Spleen (tissue), 11 donors: ENCODE data around the gene DNAJC1. TPM values are rescaled to one million over a fixed set of nuclear protein-coding genes. Genes with fewer than 3 reads are reported as not detected.

Experiments
- DNase-seq: peaks from one replicate; pipeline ENCODE4 v3.0.0-alpha.2; 2020
- H3K27ac ChIP-seq, 8 donors: fragments of 200-600 bp; sonication (generic) in 7 of 8; 1 replicate in 4 of 8; 2 replicates in 4 of 8; pipeline versions ENCODE4 v1.5.0 to v1.8.0; 2016 to 2021; ENCODE audit warnings: inconsistent platforms in 4 of 8, mild to moderate bottlenecking in 4 of 8, moderate library complexity in 1 of 8
- H3K27me3 ChIP-seq, 7 donors: fragments of 200-600 bp; sonication (generic) in 6 of 7; replicated peaks in 1 of 7; 1 replicate in 4 of 7; 2 replicates in 3 of 7; pipeline versions ENCODE4 v1.5.0 to v1.8.0; 2016 to 2021; ENCODE audit warnings: inconsistent platforms in 3 of 7, mild to moderate bottlenecking in 1 of 7
- H3K36me3 ChIP-seq, 6 donors: fragments of 200-600 bp; sonication (generic) in 5 of 6; 1 replicate in 4 of 6; 2 replicates in 2 of 6; pipeline versions ENCODE4 v1.5.0 to v1.8.0; 2016 to 2021; ENCODE audit warnings: inconsistent platforms in 2 of 6
- H3K4me1 ChIP-seq, 6 donors: fragments of 200-600 bp; sonication (generic) in 5 of 6; 1 replicate in 3 of 6; 2 replicates in 3 of 6; pipeline versions ENCODE4 v1.5.0 to v1.8.0; 2016 to 2021; ENCODE audit warnings: inconsistent platforms in 3 of 6
- H3K4me3 ChIP-seq, 8 donors: fragments of 200-600 bp; sonication (generic) in 7 of 8; 1 replicate in 4 of 8; 2 replicates in 4 of 8; pipeline versions ENCODE4 v1.5.0 to v1.8.0; 2016 to 2021; ENCODE audit warnings: inconsistent platforms in 4 of 8, mild to moderate bottlenecking in 4 of 8, moderate library complexity in 2 of 8
- H3K9me3 ChIP-seq, 8 donors: fragments of 200-600 bp; sonication (generic) in 7 of 8; 1 replicate in 4 of 8; 2 replicates in 4 of 8; pipeline versions ENCODE4 v1.5.0 to v1.8.0; 2016 to 2021; ENCODE audit warnings: inconsistent platforms in 4 of 8
- POLR2A ChIP-seq, 3 donors: fragments of 450-650 bp; IDR thresholded peaks; one replicate each; pipeline ENCODE4 v1.5.1; 2017; ENCODE audit warnings: antibody characterized with exemption in 3 of 3, mild to moderate bottlenecking in 1 of 3
- POLR2AphosphoS5 ChIP-seq, 3 donors: sonication (generic); formaldehyde crosslinking; IDR thresholded peaks; one replicate each; pipeline ENCODE4 v1.5.1; 2017; ENCODE audit warnings: antibody characterized with exemption in 3 of 3
- WGBS, 5 donors: extraction: QIAGEN DNeasy Blood & Tissue Kit in 3 of 5; methylation state at CpG; one replicate each; pipeline versions ENCODE4 v1.1.5 to v1.1.7; 2013 to 2018; 5-methylcytosine and 5-hydroxymethylcytosine counted together
- intact Hi-C: fragments of 100-400 bp; cut with DNase I; formaldehyde crosslinking; loops from one replicate; pipeline ENCODE4 v1.15.0; 2023; ENCODE audit warnings: low total_unique reads
- polyA plus RNA-seq, 3 donors: library from polyadenylated mRNA; stranded (reverse); fragments of 200-250 nt; gene quantifications; one replicate each; pipeline ENCODE4 v1.2.1, GENCODE V29; 2013
- total RNA-seq, 7 donors: library from RNA; depleted of rRNA in 3 of 7; stranded (reverse); fragments of >200 nt in 3 of 7; fragmentation: NEBNext Ultra II Directional in 4 of 7; extraction: Animal tissue kit (Norgen Biotek cat#: 25700) in 4 of 7; gene quantifications; one replicate each; pipeline versions ENCODE4 v1.1.0 to v1.2.1, GENCODE V29; 2016 to 2021
- TF ChIP-seq, protein P1 (sequence below), 11 experiments: fragments of 200-600 bp in 7 of 11; fragments of 450-650 bp in 4 of 11; sonication (generic) in 4 of 11; IDR thresholded peaks in 8 of 11; conservative IDR thresholded peaks in 3 of 11; 1 replicate in 7 of 11; 2 replicates in 4 of 11; pipeline versions ENCODE4 v1.4.0 to v1.8.0; 2016 to 2021; ENCODE audit warnings: antibody characterized with exemption in 11 of 11, inconsistent platforms in 4 of 11, mild to moderate bottlenecking in 1 of 11
- donor health status: healthy with polysubstance abuse.
- donor health status: DM: no; HTN: no; CAD: no; lungs with moderate emphysema.
- donor health status: DM: no; HTN: no; CAD: no.
- donor health status: Bipolar disorder and iron deficiency.
- donor health status: healthy.
- donor health status: DM: no; HTN: no; CAD: no.
- donor health status: DM: yes; HTN: yes; CAD: no.

The DNAJC1 gene
- total and polyA plus RNA-seq, 10 donors: 8.1 to 96.4 (median 22.5) TPM

DNA sequence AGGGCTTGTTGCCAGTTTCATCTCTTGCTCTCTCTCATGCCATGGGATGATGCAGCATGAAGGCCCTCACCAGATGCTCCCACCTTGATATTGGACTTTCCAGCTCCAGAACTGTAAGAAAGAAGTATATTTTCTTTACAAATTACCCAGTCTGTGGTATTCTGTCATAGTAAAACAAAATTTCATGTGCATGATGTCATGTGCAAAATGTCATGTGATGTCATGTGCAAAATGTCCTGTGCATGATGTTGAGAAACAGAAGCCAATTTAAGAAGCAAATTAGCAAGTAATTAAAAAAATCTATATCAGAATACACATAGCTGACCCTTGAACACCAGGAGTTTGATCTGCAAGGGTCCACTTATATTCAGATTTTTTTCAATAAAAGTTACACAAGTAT lies 56.6 kb downstream of the DNAJC1 start:
- H3K36me3 ChIP-seq: no peaks in the 10 kb centered on the region
- DNase-seq: no peak
- H3K9me3 ChIP-seq: no peaks in the 10 kb centered on the region
- H3K4me3 ChIP-seq: no peak overlapping the region
- no peak overlapping the region for H3K27ac ChIP-seq
- no peaks in the 10 kb centered on the region for H3K27me3 ChIP-seq
- intact Hi-C loops: no loop called here
- H3K4me1 ChIP-seq: peaks cover 0 to 36% (median 6%) of the 10 kb centered on the region in 6 donors
- TF ChIP-seq POLR2AphosphoS5 (IDR thresholded peaks at IDR 0.05): no peak
- no peak for TF ChIP-seq POLR2A (IDR thresholded peaks at IDR 0.05)
- TF ChIP-seq, protein P1, sequence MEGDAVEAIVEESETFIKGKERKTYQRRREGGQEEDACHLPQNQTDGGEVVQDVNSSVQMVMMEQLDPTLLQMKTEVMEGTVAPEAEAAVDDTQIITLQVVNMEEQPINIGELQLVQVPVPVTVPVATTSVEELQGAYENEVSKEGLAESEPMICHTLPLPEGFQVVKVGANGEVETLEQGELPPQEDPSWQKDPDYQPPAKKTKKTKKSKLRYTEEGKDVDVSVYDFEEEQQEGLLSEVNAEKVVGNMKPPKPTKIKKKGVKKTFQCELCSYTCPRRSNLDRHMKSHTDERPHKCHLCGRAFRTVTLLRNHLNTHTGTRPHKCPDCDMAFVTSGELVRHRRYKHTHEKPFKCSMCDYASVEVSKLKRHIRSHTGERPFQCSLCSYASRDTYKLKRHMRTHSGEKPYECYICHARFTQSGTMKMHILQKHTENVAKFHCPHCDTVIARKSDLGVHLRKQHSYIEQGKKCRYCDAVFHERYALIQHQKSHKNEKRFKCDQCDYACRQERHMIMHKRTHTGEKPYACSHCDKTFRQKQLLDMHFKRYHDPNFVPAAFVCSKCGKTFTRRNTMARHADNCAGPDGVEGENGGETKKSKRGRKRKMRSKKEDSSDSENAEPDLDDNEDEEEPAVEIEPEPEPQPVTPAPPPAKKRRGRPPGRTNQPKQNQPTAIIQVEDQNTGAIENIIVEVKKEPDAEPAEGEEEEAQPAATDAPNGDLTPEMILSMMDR (IDR thresholded peaks at IDR 0.05 in 8 of 11, conservative IDR thresholded peaks at IDR 0.05 in 3 of 11): no peak

DNA sequence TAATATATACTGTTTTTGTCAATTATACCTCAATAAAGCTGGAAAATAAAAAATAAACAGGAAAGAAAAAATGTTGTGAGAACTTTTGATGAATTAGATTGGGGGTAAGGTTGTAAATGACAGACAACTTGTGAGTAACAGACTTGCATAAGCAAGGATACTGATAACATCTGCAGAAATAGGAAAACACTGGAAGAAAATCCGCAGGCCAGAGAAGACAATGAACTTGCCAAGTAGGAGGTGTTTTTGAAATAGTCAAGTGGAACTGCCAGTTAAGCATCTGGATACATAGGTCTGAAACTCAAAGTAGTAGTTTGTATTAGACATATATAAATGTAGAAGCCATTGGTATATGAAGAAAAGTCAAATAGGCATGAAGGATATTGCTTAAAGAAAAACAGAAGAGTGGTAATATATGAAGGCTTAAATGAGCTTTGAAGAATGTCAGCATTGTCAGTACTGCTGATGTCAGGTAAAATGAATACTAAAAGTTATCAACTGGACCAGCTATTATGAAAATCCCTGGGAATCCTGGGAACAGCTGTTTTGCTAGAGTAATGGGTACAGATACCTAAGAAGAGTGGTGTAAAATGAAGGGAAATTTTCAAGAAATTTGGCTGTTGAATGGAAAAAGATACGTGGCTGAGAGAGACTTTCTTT lies 58.7 kb downstream of the DNAJC1 start:
- DNase-seq: no peak
- 54 to 87% (median 73%) methylated on average over 2 of the region's 2 CpGs for WGBS, 5 donors
- H3K4me1 ChIP-seq: peaks cover 0 to 36% (median 6%) of the 10 kb centered on the region in 6 donors

DNA sequence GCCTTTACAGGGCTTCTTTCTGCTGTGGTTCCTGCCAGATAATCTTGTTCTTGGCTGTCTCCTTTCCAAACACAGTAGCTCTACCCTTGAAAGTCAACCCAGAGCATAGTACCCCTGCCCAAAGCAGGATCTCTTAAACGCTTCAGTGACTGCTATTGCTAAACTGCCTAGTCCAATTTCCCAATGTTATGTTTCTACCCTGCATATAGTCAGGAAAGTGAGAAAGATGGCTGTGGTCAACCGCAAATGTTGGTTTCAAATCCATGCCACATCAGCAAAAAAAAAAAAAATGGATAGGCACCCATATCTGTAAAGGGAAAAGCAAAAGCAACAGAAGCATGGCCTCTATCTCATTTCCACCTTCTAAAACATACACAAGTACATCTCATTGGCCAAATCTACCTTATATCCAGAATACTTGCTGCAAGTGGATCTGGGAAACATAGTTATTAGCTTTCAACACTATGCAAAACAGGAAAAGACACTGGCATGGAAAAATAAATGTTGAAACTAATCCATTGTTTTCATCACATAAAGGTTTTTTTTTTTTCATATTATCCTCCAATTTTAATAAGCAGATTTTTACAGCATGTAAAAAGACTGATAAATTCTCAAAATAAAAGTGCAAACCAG lies 59.8 kb downstream of the DNAJC1 start:
- Histone ChIP-seq H3K27ac (peak overlapping the region in 1 of 8 donors; percentile 27), H3K36me3 (peaks cover 0 to 4% (median 0%) of the 10 kb centered on the region in 6 donors), H3K9me3 (no peaks in the 10 kb centered on the region), H3K4me1 (peaks cover 0 to 36% (median 6%) of the 10 kb centered on the region in 6 donors), H3K4me3 (no peak overlapping the region), H3K27me3 (no peaks in the 10 kb centered on the region)
- intact Hi-C loops: no loop called here
- 47 to 81% (median 67%) methylated on average over 2 of the region's 2 CpGs for whole genome bisulfite sequencing, 5 donors
- no peak for DNase-seq
- TF ChIP-seq, protein P1 (IDR thresholded peaks at IDR 0.05 in 8 of 11, conservative IDR thresholded peaks at IDR 0.05 in 3 of 11): no peak
- TF ChIP-seq POLR2A (IDR thresholded peaks at IDR 0.05) (no peak), POLR2AphosphoS5 (IDR thresholded peaks at IDR 0.05) (no peak)

More for the DNA sequence above, 58.7 kb downstream of the DNAJC1 start:
- H3K27ac ChIP-seq: no peak overlapping the region
- no peaks in the 10 kb centered on the region for H3K9me3 ChIP-seq
- intact Hi-C loops: no loop called here
- TF ChIP-seq POLR2A (IDR thresholded peaks at IDR 0.05) (no peak), POLR2AphosphoS5 (IDR thresholded peaks at IDR 0.05) (no peak)
- TF ChIP-seq, protein P1 (IDR thresholded peaks at IDR 0.05 in 8 of 11, conservative IDR thresholded peaks at IDR 0.05 in 3 of 11): no peak
- no peaks in the 10 kb centered on the region for H3K27me3 ChIP-seq
- no peaks in the 10 kb centered on the region for H3K36me3 ChIP-seq
- no peak overlapping the region for H3K4me3 ChIP-seq

DNA sequence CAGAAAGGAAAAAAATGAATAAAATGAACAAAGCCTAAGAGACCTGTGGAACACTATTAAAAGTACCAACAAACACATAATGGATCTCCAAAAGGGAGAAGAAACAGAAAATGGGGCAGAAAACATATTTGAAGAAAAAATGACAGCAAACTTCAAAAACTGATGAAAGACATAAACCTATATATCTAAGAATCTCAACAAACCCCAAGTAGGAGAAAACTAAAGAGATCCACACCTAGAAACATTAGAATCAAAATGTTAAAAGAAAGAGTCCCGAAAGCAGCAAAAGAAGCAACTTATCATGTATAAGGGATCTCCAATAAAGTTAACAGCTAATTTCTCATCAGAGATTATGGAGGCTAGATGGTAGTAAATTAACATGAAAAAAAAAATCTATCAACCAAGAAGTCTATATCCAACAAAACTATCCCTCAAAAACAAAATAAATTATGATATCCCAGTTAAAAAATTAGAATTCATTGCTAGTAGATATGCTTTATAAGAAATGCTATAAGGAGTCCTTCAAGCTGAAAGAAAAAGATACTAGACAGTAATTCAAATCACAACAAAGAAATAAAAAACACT lies 68.0 kb downstream of the DNAJC1 start:
- H3K27me3 ChIP-seq: no peaks in the 10 kb centered on the region
- no peak overlapping the region for H3K27ac ChIP-seq
- WGBS, 5 donors: 89 to 97% (median 95%) methylated on average over 1 of the region's 1 CpG
- intact Hi-C loops: no loop called here
- no peak for DNase-seq
- H3K36me3 ChIP-seq: peaks cover 0 to 15% (median 0%) of the 10 kb centered on the region in 6 donors
- H3K4me3 ChIP-seq: no peak overlapping the region
- H3K9me3 ChIP-seq: peaks cover 4 to 32% (median 25%) of the 10 kb centered on the region in 8 donors
- TF ChIP-seq, protein P1 (IDR thresholded peaks at IDR 0.05 in 8 of 11, conservative IDR thresholded peaks at IDR 0.05 in 3 of 11): no peak
- TF ChIP-seq POLR2A (IDR thresholded peaks at IDR 0.05) (no peak), POLR2AphosphoS5 (IDR thresholded peaks at IDR 0.05) (no peak)
- no peaks in the 10 kb centered on the region for H3K4me1 ChIP-seq
